ENCODE results near the gene GNG11. TPM values are rescaled to one million over a fixed set of nuclear protein-coding genes. Genes with fewer than 3 reads are reported as not detected.
A peak's percentile ranks its signal among the peaks of the same experiment; 100 is the strongest.

GNG11 gene
- total RNA-seq, 1 experiment from 2014 or later, result not detected

GRCh38 chr7:93913197-93913596 is 8.3 kb upstream of the GNG11 start:
- CTCF ChIA-PET, result interaction anchor here (1.1 kb wide), 1 partner anchor 10 kb away, joined by 4 read pairs; no protein-coding TSS in a partner anchor
- Histone ChIP-seq H2AFZ (ENCODE audit: low read depth, low read length, poor library complexity, severe bottlenecking) (no peak overlapping the region), H3K4me3 (replicated peaks in 1 of 2; ENCODE audit: low read depth in 1 of 2, low read length in 2 of 2) (no peak overlapping the region), H3K9me3 (ENCODE audit: control insufficient read depth in 1 of 2, insufficient read depth in 1 of 2, low read depth in 1 of 2, low read length in 2 of 2) (no peaks in the 10 kb centered on the region), H3K79me2 (ENCODE audit: insufficient read depth, low read length) (no peaks in the 10 kb centered on the region), H3K36me3 (ENCODE audit: control insufficient read depth in 1 of 2, insufficient read depth in 2 of 2, low read length in 2 of 2) (no peaks in the 10 kb centered on the region), H3K4me1 (ENCODE audit: control insufficient read depth in 1 of 2, insufficient read depth in 2 of 2, low read length in 2 of 2) (peaks cover 16 to 27% of the 10 kb centered on the region in 2 experiments; a peak in 3 of 4 replicates), H3K4me2 (ENCODE audit: low read length) (no peak overlapping the region), H3K9me2 (ENCODE audit: insufficient read depth) (no peaks in the 10 kb centered on the region), H3K9ac (ENCODE audit: low read length) (no peak overlapping the region), H3K27me3 (ENCODE audit: insufficient read depth, low read length) (no peaks in the 10 kb centered on the region), H3K27ac (ENCODE audit: low read depth, low read length) (no peak overlapping the region), H4K20me1 (ENCODE audit: insufficient read depth) (no peaks in the 10 kb centered on the region)
- intact Hi-C loops (cut with micrococcal nuclease), result no loop called here
- BruUV-seq (replicated peaks), result no TSS peak
- TF ChIP-seq JUND (IDR thresholded peaks at IDR 0.05), result no peak
- TF ChIP-seq YY1 (IDR thresholded peaks at IDR 0.05; ENCODE audit: extremely low read depth, insufficient replicate concordance, low read depth, low read length), result no peak
- no peak for TF ChIP-seq SIN3A (IDR thresholded peaks at IDR 0.05; ENCODE audit: low read depth)
- no peak for TF ChIP-seq POLR2AphosphoS5 (IDR thresholded peaks at IDR 0.05; ENCODE audit: low read depth, low read length)
- no peak for TF ChIP-seq SP1 (IDR thresholded peaks at IDR 0.05; ENCODE audit: low read depth)
- TF ChIP-seq ELF1 (IDR thresholded peaks at IDR 0.05; ENCODE audit: borderline replicate concordance, low read depth), result no peak
- no peak for TF ChIP-seq POLR2A (IDR thresholded peaks at IDR 0.05; ENCODE audit: borderline replicate concordance, extremely low read depth, insufficient read depth, insufficient read length)
- DNase-seq (ENCODE audit: low read depth, low spot score), result no peak
- ATAC-seq, result no peak
- POLR2A ChIA-PET, result no interaction called here
- RAD21 ChIA-PET (ENCODE audit: low non-redundant PET in 1 of 2, low total read pairs in 2 of 2, uncharacterized antibody in 2 of 2, unreplicated experiment in 2 of 2), result no interaction called here

DNA sequence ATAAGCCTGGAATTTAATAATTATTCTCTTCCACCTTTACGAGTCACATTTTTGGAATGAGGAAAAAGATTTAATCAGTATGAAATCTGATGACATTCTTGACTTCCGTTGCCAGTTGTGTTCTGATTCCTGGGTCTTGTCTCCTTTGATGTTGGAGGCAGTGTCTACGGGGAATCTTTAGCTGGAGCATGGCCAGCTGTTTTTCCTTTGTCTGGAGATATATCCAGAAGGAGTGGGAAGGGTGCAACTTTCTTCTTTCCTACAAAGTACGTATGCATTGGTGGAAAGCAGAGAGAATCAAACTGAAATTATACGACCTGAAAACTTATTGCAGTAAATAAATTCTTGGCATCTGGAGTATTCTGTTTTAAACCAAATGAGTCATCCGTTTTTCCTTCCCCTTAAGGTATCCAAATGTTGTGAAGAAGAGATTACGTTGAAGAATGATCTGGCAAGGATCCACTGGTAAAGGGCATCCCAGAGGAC is 6.9 kb upstream of the GNG11 start:
- ATAC-seq, result peak; percentile 68
- Histone ChIP-seq H4K20me1 (ENCODE audit: insufficient read depth) (no peaks in the 10 kb centered on the region), H3K9me2 (ENCODE audit: insufficient read depth) (no peaks in the 10 kb centered on the region), H3K27ac (ENCODE audit: low read depth, low read length) (no peak overlapping the region), H3K9ac (ENCODE audit: low read length) (no peak overlapping the region), H3K4me2 (ENCODE audit: low read length) (peak overlapping the region; percentile 62), H3K79me2 (ENCODE audit: insufficient read depth, low read length) (no peaks in the 10 kb centered on the region), H3K36me3 (ENCODE audit: control insufficient read depth in 1 of 2, insufficient read depth in 2 of 2, low read length in 2 of 2) (no peaks in the 10 kb centered on the region), H2AFZ (ENCODE audit: low read depth, low read length, poor library complexity, severe bottlenecking) (peak overlapping the region; percentile 54), H3K4me1 (ENCODE audit: control insufficient read depth in 1 of 2, insufficient read depth in 2 of 2, low read length in 2 of 2) (peaks cover 16 to 27% of the 10 kb centered on the region in 2 experiments; a peak in 3 of 4 replicates), H3K9me3 (ENCODE audit: control insufficient read depth in 1 of 2, insufficient read depth in 1 of 2, low read depth in 1 of 2, low read length in 2 of 2) (no peaks in the 10 kb centered on the region), H3K27me3 (ENCODE audit: insufficient read depth, low read length) (no peaks in the 10 kb centered on the region), H3K4me3 (replicated peaks in 1 of 2; ENCODE audit: low read depth in 1 of 2, low read length in 2 of 2) (peak overlapping the region in 1 of 2 experiments; percentile 20; a peak in 1 of 4 replicates)
- CTCF ChIA-PET, result interaction anchor here (1.7 kb wide), 1 partner anchor 12 kb away, joined by 7 read pairs; no protein-coding TSS in a partner anchor
- RAD21 ChIA-PET (ENCODE audit: low non-redundant PET in 1 of 2, low total read pairs in 2 of 2, uncharacterized antibody in 2 of 2, unreplicated experiment in 2 of 2), result no interaction called here
- no TSS peak for BruUV-seq (replicated peaks)
- peak; percentile 85 for TF ChIP-seq TCF7L2 (IDR thresholded peaks at IDR 0.05; ENCODE audit: borderline replicate concordance, extremely low read depth, insufficient read depth, insufficient read length)
- no peak for TF ChIP-seq ZFX (IDR thresholded peaks at IDR 0.05)
- TF ChIP-seq SRF (IDR thresholded peaks at IDR 0.05; ENCODE audit: low read depth), result 0 out of 2 replicates have a peak, but pooled peaks have one; percentile 46
- TF ChIP-seq ZNF274 (IDR thresholded peaks at IDR 0.05; ENCODE audit: low read depth, low read length), result no peak
- TF ChIP-seq, protein P1, sequence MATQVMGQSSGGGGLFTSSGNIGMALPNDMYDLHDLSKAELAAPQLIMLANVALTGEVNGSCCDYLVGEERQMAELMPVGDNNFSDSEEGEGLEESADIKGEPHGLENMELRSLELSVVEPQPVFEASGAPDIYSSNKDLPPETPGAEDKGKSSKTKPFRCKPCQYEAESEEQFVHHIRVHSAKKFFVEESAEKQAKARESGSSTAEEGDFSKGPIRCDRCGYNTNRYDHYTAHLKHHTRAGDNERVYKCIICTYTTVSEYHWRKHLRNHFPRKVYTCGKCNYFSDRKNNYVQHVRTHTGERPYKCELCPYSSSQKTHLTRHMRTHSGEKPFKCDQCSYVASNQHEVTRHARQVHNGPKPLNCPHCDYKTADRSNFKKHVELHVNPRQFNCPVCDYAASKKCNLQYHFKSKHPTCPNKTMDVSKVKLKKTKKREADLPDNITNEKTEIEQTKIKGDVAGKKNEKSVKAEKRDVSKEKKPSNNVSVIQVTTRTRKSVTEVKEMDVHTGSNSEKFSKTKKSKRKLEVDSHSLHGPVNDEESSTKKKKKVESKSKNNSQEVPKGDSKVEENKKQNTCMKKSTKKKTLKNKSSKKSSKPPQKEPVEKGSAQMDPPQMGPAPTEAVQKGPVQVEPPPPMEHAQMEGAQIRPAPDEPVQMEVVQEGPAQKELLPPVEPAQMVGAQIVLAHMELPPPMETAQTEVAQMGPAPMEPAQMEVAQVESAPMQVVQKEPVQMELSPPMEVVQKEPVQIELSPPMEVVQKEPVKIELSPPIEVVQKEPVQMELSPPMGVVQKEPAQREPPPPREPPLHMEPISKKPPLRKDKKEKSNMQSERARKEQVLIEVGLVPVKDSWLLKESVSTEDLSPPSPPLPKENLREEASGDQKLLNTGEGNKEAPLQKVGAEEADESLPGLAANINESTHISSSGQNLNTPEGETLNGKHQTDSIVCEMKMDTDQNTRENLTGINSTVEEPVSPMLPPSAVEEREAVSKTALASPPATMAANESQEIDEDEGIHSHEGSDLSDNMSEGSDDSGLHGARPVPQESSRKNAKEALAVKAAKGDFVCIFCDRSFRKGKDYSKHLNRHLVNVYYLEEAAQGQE (IDR thresholded peaks at IDR 0.05; ENCODE audit: low read depth), result no peak
- peak; percentile 52 for TF ChIP-seq SP1 (IDR thresholded peaks at IDR 0.05; ENCODE audit: low read depth)
- TF ChIP-seq FOSL1 (IDR thresholded peaks at IDR 0.05; ENCODE audit: low read depth), result peak; percentile 46; the same call in 1 of the 2 replicates
- no peak for TF ChIP-seq EZH2 (IDR thresholded peaks at IDR 0.05)
- peak; percentile 50 for TF ChIP-seq JUND (IDR thresholded peaks at IDR 0.05)
- 0 out of 2 replicates have a peak, but pooled peaks have one; percentile 13 for TF ChIP-seq CBX3 (IDR thresholded peaks at IDR 0.05; ENCODE audit: low read depth)
- intact Hi-C loops (cut with micrococcal nuclease), result no loop called here
- POLR2A ChIA-PET, result no interaction called here
- peak; percentile 43 for DNase-seq (ENCODE audit: low read depth, low spot score)

Measured in HCT116 (cell line).